Lower leg skin (tissue), 3 donors: ENCODE measurements around the gene ANXA11.
"Not testable (repeated sequence)": the region's sequence is repeated elsewhere in the genome, so short reads cannot be mapped to it uniquely, and the experiment has no call there.

Experiments
- POLR2A ChIP-seq, 2 donors: fragments of 450-650 bp; IDR thresholded peaks; one replicate each; pipeline ENCODE4 v1.6.1; 2016 to 2017; ENCODE audit warnings: antibody characterized with exemption in 2 of 2, mild to moderate bottlenecking in 1 of 2, moderate library complexity in 1 of 2
- TF ChIP-seq, protein P1 (sequence below), 3 donors: fragments of 450-650 bp; IDR thresholded peaks; one replicate each; pipeline ENCODE4 v1.5.1; 2016; ENCODE audit warnings: antibody characterized with exemption in 3 of 3, mild to moderate bottlenecking in 3 of 3, moderate library complexity in 2 of 3

DNA sequence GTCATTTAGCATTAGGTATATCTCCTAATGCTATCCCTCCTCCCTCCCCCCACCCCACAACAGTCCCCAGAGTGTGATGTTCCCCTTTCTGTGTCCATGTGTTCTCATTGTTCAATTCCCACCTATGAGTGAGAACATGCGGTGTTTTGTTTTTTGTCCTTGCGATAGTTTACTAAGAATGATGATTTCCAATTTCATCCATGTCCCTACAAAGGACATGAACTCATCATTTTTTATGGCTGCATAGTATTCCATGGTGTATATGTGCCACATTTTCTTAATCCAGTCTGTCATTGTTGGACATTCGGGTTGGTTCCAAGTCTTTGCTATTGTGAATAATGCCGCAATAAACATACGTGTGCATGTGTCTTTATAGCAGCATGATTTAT is 17.7 kb upstream of the ANXA11 start:
- TF ChIP-seq, protein P1, sequence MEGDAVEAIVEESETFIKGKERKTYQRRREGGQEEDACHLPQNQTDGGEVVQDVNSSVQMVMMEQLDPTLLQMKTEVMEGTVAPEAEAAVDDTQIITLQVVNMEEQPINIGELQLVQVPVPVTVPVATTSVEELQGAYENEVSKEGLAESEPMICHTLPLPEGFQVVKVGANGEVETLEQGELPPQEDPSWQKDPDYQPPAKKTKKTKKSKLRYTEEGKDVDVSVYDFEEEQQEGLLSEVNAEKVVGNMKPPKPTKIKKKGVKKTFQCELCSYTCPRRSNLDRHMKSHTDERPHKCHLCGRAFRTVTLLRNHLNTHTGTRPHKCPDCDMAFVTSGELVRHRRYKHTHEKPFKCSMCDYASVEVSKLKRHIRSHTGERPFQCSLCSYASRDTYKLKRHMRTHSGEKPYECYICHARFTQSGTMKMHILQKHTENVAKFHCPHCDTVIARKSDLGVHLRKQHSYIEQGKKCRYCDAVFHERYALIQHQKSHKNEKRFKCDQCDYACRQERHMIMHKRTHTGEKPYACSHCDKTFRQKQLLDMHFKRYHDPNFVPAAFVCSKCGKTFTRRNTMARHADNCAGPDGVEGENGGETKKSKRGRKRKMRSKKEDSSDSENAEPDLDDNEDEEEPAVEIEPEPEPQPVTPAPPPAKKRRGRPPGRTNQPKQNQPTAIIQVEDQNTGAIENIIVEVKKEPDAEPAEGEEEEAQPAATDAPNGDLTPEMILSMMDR (IDR thresholded peaks at IDR 0.05) = not testable (repeated sequence)
- not testable (repeated sequence) for TF ChIP-seq POLR2A (IDR thresholded peaks at IDR 0.05)
